Activated CD4-positive, alpha-beta T cell treated with anti-CD3 and anti-CD28 coated beads, Interleukin-2, amount 50 U/mL, for 16 hours (primary cell): ENCODE measurements around the gene TMEM222.
A peak's percentile ranks its signal among the peaks of the same experiment; 100 is the strongest.
"Not testable (repeated sequence)": the region's sequence is repeated elsewhere in the genome, so short reads cannot be mapped to it uniquely, and the experiment has no call there.

Experiments
- DNase-seq: peaks from one replicate; pipeline ENCODE4 v3.0.0-alpha.2; 2020

Gene TMEM222

DNA sequence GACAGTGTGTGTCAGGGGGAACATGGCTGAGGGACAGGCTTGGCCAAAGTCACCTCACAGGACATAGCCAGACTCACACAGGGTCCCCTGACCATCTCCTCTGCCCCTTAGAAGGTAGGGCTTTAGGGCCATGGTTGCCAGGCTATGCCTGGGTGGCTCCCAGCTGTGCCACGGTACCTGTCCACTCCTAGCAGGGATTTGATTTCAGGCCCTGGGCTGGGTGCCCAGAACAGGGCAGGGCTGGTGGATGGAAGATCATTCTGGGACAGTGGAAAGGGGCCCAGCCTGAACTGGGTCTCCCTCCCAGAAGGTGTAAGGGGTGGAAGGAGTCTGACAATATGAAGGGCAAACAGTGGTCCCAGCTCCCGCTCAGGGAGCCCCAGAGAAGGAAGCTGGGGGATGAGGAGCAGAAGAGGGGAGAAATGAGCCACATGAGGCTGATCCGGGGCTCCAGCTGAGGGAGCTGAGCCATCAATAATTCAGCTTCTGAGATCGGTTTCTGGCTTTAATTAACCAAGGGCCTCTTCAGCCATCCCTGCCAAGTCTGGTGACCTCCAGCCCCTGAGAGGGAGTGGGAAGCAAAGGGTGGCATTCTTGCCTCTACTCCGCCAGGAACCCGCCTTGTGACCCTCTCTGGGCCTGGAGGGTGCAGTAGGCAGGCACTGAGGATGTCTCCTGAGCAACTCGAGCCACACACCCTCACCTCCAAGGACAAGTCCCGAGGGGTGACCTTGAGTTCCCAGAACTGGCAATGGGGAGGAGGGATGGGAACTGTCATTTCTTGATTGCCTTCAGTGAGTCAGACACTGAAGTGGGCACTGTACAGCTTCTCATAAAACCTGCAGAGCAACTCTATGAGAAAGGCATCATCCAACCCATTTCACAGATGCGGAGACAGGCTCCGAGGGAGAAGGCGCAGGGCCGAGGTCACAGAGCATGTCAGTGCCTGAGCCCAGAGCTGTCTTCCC, 59.1 kb downstream of the TMEM222 start:
- no peak for DNase-seq

- no peak for DNase-seq
These were observed 60.2 kb downstream of the TMEM222 start for GRCh38 chr1:27381969-27382762.

GRCh38 chr1:27383039-27383605, 61.2 kb downstream of the TMEM222 start, which contains the start of gene CD164L2:
Gene CD164L2, minus strand, starts transcription at chr1:27383333. Its CDS starts 94 bp downstream, at chr1:27383239.
- DNase-seq = peak; percentile 40

GRCh38 chr1:27383661-27384060, 61.7 kb downstream of the TMEM222 start:
- DNase-seq = no peak

GRCh38 chr1:27384797-27385196, 62.8 kb downstream of the TMEM222 start:
- DNase-seq = not testable (repeated sequence)
